ENCODE data around the gene LRCOL1. TPM values are rescaled to one million over a fixed set of nuclear protein-coding genes. Genes with fewer than 3 reads are reported as not detected.

Gene LRCOL1
- total RNA-seq, 1 donor from 2014 or later: not detected

DNA sequence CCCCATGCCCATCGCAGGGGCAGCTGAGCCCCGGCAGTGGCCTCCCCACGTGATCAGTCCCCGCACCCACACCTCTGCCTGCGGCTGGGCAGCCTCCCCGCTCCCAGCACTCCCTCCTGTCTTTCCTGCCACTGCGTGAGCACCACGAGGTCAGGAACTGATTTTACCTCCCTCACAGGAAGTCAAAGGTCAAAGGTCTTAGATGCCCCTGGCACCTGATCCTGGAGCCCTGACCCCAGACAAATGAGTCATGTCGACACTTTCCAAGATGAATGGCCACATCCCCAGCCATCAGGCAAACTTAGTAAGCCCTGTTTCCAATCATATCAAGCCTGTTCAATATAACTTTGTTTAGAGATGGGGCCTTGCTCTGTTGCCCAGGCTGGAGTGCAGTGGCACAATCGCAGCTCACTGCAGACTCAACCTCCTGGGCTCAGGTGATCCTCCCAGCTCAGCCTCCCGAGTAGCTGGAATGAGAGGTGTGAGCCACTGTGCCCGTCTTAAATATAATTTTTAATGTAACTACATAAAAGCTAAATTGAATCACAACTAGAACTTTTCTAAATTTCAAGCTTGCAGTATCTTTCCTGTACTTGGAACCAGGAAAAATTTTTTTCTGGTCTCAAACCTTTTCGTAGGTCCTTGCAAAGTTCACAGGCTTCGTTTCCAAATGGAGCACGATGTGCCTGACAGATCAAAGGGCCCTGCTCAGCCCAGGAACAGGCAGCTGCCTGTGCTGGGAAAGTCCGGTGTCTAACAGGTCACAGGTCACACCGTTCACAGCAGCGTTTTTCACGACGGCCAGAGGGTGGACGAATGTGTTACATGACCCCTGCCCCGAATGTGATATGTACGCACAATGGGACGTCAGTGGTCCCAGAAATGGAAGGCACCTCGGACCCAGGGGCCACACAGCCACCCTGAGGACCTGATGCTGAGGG lies 1.9 kb downstream of the LRCOL1 start:
- TF ChIP-seq, protein P1, sequence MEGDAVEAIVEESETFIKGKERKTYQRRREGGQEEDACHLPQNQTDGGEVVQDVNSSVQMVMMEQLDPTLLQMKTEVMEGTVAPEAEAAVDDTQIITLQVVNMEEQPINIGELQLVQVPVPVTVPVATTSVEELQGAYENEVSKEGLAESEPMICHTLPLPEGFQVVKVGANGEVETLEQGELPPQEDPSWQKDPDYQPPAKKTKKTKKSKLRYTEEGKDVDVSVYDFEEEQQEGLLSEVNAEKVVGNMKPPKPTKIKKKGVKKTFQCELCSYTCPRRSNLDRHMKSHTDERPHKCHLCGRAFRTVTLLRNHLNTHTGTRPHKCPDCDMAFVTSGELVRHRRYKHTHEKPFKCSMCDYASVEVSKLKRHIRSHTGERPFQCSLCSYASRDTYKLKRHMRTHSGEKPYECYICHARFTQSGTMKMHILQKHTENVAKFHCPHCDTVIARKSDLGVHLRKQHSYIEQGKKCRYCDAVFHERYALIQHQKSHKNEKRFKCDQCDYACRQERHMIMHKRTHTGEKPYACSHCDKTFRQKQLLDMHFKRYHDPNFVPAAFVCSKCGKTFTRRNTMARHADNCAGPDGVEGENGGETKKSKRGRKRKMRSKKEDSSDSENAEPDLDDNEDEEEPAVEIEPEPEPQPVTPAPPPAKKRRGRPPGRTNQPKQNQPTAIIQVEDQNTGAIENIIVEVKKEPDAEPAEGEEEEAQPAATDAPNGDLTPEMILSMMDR (IDR thresholded peaks at IDR 0.05; ENCODE audit: unreplicated experiment): no peak
- H3K4me1 Mint-ChIP-seq (ENCODE audit: low read depth): peaks cover 4% of the 10 kb centered on the region
- no peak for DNase-seq (ENCODE audit: low spot score, unreplicated experiment)
- H3K27ac Mint-ChIP-seq: no peak overlapping the region
- H3K36me3 Mint-ChIP-seq (ENCODE audit: insufficient read depth): no peaks in the 10 kb centered on the region
- H3K4me3 Mint-ChIP-seq (ENCODE audit: low read depth): no peak overlapping the region
- H3K9me3 Mint-ChIP-seq (ENCODE audit: low read depth): no peaks in the 10 kb centered on the region
- peaks cover 69% of the 10 kb centered on the region for H3K27me3 Mint-ChIP-seq

DNA sequence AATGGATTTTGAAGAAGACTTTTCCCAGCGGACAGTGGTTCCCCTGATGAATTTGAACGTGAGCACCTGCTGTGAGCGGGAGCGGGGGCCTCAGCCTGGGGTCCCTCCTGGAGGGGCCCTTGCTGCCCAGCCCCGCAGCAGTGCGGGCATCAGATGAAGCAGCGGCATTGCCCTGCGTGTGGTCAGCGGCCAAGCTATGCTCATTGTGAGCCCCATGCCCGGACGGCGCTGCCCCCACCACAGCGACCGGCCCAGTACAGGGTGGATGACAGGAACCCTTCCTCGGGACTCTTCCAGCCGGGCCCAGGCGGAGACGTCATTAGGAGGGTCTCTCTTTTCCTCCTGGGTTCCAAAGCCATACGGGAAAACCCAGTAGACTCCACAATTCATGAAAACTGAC lies 3.5 kb downstream of the LRCOL1 start:
- H3K27me3 Mint-ChIP-seq: peaks cover 70% of the 10 kb centered on the region
- no peak for DNase-seq (ENCODE audit: low spot score, unreplicated experiment)

DNA sequence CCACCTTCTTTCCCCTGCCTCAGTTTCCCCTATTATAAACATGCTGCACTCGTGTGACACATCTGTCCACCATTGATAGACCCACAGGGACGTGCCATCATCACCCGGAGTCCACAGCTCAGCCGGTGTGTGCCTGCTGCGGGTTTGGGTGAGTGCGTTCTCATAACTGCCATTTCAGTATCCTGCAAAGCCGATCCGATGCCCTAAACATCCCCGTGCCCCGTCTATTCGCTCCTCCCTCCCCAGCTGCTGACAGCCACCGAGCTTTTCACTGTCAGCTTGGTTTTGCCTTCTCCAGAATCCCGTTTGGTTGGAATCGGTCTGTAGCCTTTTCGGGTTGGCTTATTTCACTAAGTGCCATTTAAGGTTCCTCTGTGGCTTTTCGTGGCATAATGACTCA lies 3.9 kb downstream of the LRCOL1 start:
- no peak overlapping the region for H3K27ac Mint-ChIP-seq
- H3K4me3 Mint-ChIP-seq (ENCODE audit: low read depth): no peak overlapping the region

More for the DNA sequence above, 3.5 kb downstream of the LRCOL1 start:
- Mint-ChIP-seq H3K9me3 (ENCODE audit: low read depth) (no peaks in the 10 kb centered on the region), H3K4me3 (ENCODE audit: low read depth) (no peak overlapping the region), H3K4me1 (ENCODE audit: low read depth) (peaks cover 4% of the 10 kb centered on the region), H3K27ac (no peak overlapping the region), H3K36me3 (ENCODE audit: insufficient read depth) (no peaks in the 10 kb centered on the region)
- TF ChIP-seq, protein P1 (IDR thresholded peaks at IDR 0.05; ENCODE audit: unreplicated experiment): no peak

DNA sequence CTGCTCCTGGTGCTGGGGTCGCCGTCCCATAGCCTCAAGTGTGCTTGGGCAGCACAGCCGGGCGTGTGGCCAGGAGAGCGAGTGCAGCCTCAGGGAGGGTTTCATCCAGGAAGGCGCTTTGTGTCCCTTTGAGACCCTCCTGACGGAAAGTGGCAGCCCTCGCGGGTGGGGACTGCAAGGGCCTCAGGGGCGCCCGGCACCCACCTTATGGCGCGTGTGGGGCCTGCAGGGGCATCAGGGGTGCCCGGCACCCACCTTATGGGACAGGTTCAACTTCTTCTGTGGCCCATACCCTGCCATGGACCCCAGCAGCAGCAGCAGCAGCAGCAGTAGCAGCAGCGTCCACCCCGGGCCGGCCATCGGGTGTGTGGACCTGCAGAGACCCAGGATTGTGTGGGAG lies 4.5 kb downstream of the LRCOL1 start:
- Mint-ChIP-seq H3K4me3 (ENCODE audit: low read depth) (no peak overlapping the region), H3K9me3 (ENCODE audit: low read depth) (no peaks in the 10 kb centered on the region), H3K4me1 (ENCODE audit: low read depth) (peaks cover 4% of the 10 kb centered on the region), H3K27me3 (peaks cover 69% of the 10 kb centered on the region), H3K36me3 (ENCODE audit: insufficient read depth) (no peaks in the 10 kb centered on the region), H3K27ac (no peak overlapping the region)
- no peak for DNase-seq (ENCODE audit: low spot score, unreplicated experiment)
- TF ChIP-seq, protein P1 (IDR thresholded peaks at IDR 0.05; ENCODE audit: unreplicated experiment): no peak

More for the DNA sequence above, 3.9 kb downstream of the LRCOL1 start:
- no peaks in the 10 kb centered on the region for H3K9me3 Mint-ChIP-seq (ENCODE audit: low read depth)
- TF ChIP-seq, protein P1 (IDR thresholded peaks at IDR 0.05; ENCODE audit: unreplicated experiment): no peak
- peaks cover 69% of the 10 kb centered on the region for H3K27me3 Mint-ChIP-seq
- no peak for DNase-seq (ENCODE audit: low spot score, unreplicated experiment)
- no peaks in the 10 kb centered on the region for H3K36me3 Mint-ChIP-seq (ENCODE audit: insufficient read depth)
- H3K4me1 Mint-ChIP-seq (ENCODE audit: low read depth): peaks cover 4% of the 10 kb centered on the region

DNA sequence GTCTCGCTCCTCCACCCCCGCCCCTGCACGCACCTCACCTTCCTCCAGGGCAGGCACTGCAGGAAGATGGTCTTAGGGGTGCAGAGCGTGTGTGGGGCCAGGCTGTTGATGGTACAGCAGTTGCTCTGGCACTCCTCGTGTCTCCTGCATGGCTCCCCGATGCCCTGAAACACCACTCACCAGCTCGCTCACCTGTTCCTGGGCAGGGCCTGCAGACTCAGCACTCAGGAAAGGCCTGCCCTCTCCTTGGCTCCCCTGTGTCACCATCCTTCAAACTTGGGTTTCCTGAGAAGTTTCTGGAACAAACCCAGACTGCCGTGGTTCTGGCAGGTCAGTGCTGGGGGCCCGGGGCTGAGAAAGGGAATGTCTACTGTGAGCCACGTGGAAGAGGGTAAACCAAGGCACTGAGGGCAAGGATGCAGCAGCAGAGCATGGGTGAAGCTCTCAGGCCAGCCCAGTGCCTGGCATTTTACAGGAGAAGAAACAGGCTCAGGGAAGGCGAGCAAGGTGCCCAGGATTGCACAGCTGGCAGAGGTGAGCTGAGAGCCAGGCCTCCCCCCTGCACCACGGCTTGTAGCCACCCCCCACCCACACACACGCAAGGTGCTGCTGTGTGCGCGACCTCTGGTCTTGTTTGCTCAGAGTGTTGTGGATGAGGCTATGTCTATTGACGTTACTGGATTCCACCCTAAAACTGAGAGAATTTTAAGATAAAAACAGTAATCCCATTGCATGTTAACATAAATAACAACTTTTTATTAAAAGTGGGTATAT lies 5.5 kb downstream of the LRCOL1 start:
- TF ChIP-seq, protein P1 (IDR thresholded peaks at IDR 0.05; ENCODE audit: unreplicated experiment): no peak
- no peaks in the 10 kb centered on the region for H3K9me3 Mint-ChIP-seq (ENCODE audit: low read depth)
- no peak overlapping the region for H3K4me3 Mint-ChIP-seq (ENCODE audit: low read depth)
- peaks cover 70% of the 10 kb centered on the region for H3K27me3 Mint-ChIP-seq
- H3K27ac Mint-ChIP-seq: no peak overlapping the region
- no peak for DNase-seq (ENCODE audit: low spot score, unreplicated experiment)
- peaks cover 4% of the 10 kb centered on the region for H3K4me1 Mint-ChIP-seq (ENCODE audit: low read depth)
- H3K36me3 Mint-ChIP-seq (ENCODE audit: insufficient read depth): no peaks in the 10 kb centered on the region

Data from progenitor cell of endocrine pancreas (in vitro differentiated cells).